OCI-LY7 (cell line): Measurements from ENCODE around the gene BMP3. TPM values are rescaled to one million over a fixed set of nuclear protein-coding genes. Genes with fewer than 3 reads are reported as not detected.
A peak's percentile ranks its signal among the peaks of the same experiment; 100 is the strongest.

Experiments used
- BruUV-seq: library from RNA; stranded (reverse); fragments of 400-500 nt; replicated peaks from 2 replicates; lab custom pipeline; 2021; lab: Mats Ljungman, UMichigan
- CTCF ChIA-PET: fragments of 300-600 bp; sonication (Branson Sonifier 250); formaldehyde crosslinking; loops from one replicate; lab custom pipeline; 2022; ENCODE audit warnings: antibody characterized with exemption; ENCODE audit not compliant: unreplicated experiment; lab: Charles Lee
- POLR2A ChIA-PET: fragments of 300-600 bp; sonication (Branson Sonifier 250); formaldehyde crosslinking; loops from one replicate; lab custom pipeline; 2022; ENCODE audit warnings: antibody characterized with exemption; lab: Charles Lee
- DNase-seq: peaks from one replicate; pipeline ENCODE4 v3.0.0-alpha.2; 2015; ENCODE audit warnings: low spot score
- H2AFZ ChIP-seq: fragments of 200-600 bp; sonication (generic), shearing (Covaris generic); 2 replicates; pipeline ENCODE4 v1.6.1; 2014; ENCODE audit warnings: mild to moderate bottlenecking, antibody characterized with exemption, low read length, moderate library complexity
- H3K27ac ChIP-seq: fragments of 200-600 bp; sonication (generic); 2 replicates; pipeline ENCODE4 v1.5.1; 2014; ENCODE audit warnings: mixed run types, low read depth, mild to moderate bottlenecking, moderate library complexity, low read length, inconsistent platforms; ENCODE audit not compliant: poor library complexity, severe bottlenecking
- H3K36me3 ChIP-seq: fragments of 200-600 bp; sonication (generic); 2 replicates; pipeline ENCODE4 v1.6.1; 2014; ENCODE audit warnings: mild to moderate bottlenecking, antibody characterized with exemption, low read length, moderate library complexity, mixed read lengths; ENCODE audit not compliant: insufficient read depth
- H3K4me1 ChIP-seq: fragments of 200-600 bp; sonication (generic); 2 replicates; pipeline ENCODE4 v1.5.1; 2014; ENCODE audit warnings: mild to moderate bottlenecking, low read length; ENCODE audit not compliant: insufficient read depth, poor library complexity, severe bottlenecking
- H3K4me2 ChIP-seq: fragments of 200-600 bp; sonication (generic); 2 replicates; pipeline ENCODE4 v1.6.1; 2014; ENCODE audit warnings: mild to moderate bottlenecking, low read length
- H3K4me3 ChIP-seq: fragments of 200-600 bp; sonication (generic); 2 replicates; pipeline ENCODE4 v1.5.1; 2014; ENCODE audit warnings: mild to moderate bottlenecking, low read depth, low read length; ENCODE audit not compliant: poor library complexity, severe bottlenecking
- H3K79me2 ChIP-seq: fragments of 200-600 bp; sonication (generic); 2 replicates; pipeline ENCODE4 v1.6.1; 2016; ENCODE audit warnings: low read depth, mild to moderate bottlenecking, low read length, moderate library complexity, mixed read lengths; ENCODE audit not compliant: insufficient read depth
- H3K9me2 ChIP-seq: fragments of 200-600 bp; sonication (generic); 2 replicates; pipeline ENCODE4 v1.6.1; 2016; ENCODE audit warnings: mild to moderate bottlenecking, low read length, mixed read lengths; ENCODE audit not compliant: insufficient read depth
- H3K9me3 ChIP-seq: fragments of 200-600 bp; sonication (generic); 2 replicates; pipeline ENCODE4 v1.6.1; 2014; ENCODE audit warnings: mild to moderate bottlenecking, mixed run types, low read length, mixed read lengths
- H4K20me1 ChIP-seq: fragments of 200-600 bp; sonication (generic); 2 replicates; pipeline ENCODE4 v1.6.1; 2014; ENCODE audit warnings: mild to moderate bottlenecking, antibody characterized with exemption, low read length, moderate library complexity, mixed read lengths; ENCODE audit not compliant: insufficient read depth
- CTCF ChIP-seq: fragments of 200-600 bp; sonication (generic); conservative IDR thresholded peaks from 2 replicates; pipeline ENCODE4 v1.5.1; 2014; ENCODE audit warnings: mild to moderate bottlenecking, antibody characterized with exemption, low read length, moderate library complexity, mixed read lengths
- EZH2phosphoT487 ChIP-seq: fragments of 200-600 bp; sonication (generic); IDR thresholded peaks from 2 replicates; pipeline ENCODE4 v1.6.1; 2018; ENCODE audit warnings: low read depth, borderline replicate concordance, mild to moderate bottlenecking, mixed run types, antibody characterized with exemption, low read length, moderate library complexity, mixed read lengths
- intact Hi-C: fragments of 100-400 bp; cut with micrococcal nuclease; formaldehyde crosslinking; loops from one replicate; pipeline ENCODE4 v1.10.0; 2022; ENCODE audit not compliant: unreplicated experiment
- total RNA-seq, 2 experiments: library from RNA; depleted of rRNA in 1 of 2; stranded (reverse); fragments of >200 nt in 1 of 2; shearing (Covaris generic) in 1 of 2; gene quantifications; 2 replicates each; pipeline ENCODE4 v1.2.3, GENCODE V29; 2014 to 2022

BMP3 gene
- total RNA-seq, 2 experiments from 2014 or later = 45.8 to 55.9 TPM

DNA sequence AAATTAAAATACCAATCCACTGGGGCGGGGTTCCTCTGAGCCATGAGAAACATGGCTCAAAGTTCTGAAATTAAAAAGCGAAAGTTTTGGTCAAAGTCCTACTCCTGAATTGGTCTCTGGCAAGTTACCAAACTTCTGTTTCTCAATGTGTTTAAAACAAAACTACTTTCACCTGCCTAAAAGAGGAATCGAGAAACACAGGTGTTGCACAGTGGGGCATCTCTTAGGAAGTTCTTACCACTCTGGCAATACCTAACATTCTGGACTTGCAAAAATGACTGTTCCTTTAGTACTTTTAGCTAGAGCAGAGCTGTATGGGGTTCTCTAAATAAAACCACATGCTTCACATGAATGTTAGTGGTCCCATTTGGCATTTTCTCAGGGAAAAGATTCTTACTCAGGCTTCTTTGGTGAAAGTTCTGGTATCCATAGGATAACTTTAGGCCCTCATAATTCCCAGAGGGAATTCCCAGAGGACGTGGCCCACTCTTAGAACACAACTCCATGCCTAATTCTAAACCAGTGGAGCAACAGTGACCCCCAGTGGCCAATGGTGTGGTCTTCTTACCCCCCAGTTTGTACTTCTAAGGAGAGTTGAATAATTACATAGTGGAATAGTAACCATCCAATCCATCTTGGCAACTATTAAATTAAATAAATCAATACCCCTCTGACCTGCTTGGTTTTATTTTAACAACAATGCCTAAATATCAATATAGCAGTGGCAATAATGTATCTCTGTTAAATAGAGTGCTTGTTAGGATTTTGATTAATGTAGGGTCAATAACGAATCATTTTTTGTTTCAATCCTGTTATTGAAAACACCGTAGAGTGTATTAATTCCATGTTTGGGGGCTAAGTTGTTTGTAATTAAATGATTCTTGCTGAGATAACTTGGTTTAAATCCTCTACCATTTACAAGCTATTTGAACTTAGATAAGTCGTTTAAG is 21.9 kb downstream of the BMP3 start:
- Histone ChIP-seq H3K27ac (peak overlapping the region; percentile 95), H3K9me3 (peaks cover 20% of the 10 kb centered on the region), H3K4me1 (peaks cover 75% of the 10 kb centered on the region), H3K4me3 (peak overlapping the region; percentile 50), H3K9me2 (no peaks in the 10 kb centered on the region), H3K4me2 (peak overlapping the region; percentile 66), H3K79me2 (peaks cover 93% of the 10 kb centered on the region), H4K20me1 (no peaks in the 10 kb centered on the region), H3K36me3 (peaks cover 83% of the 10 kb centered on the region), H2AFZ (peak overlapping the region; percentile 3; the same call in 1 of the 2 replicates)
- POLR2A ChIA-PET = interaction anchor here (0.6 to 18.7 kb wide), 14 partner anchors 10 to 689 kb away, joined by 3 to 358 read pairs (median 11); partner anchors contain the start of gene BMP3
- TF ChIP-seq EZH2phosphoT487 (no peak), CTCF (peak; percentile 100)
- intact Hi-C loops = loop anchor here (1.0 to 2.0 kb wide), 10 partner anchors 12 to 690 kb away; no protein-coding TSS in a partner anchor
- BruUV-seq = no TSS peak
- CTCF ChIA-PET = interaction anchor here (0.5 to 1.4 kb wide), 5 partner anchors 19 to 690 kb away, joined by 3 to 5 read pairs (median 4); no protein-coding TSS in a partner anchor
- peak; percentile 99 for DNase-seq

DNA sequence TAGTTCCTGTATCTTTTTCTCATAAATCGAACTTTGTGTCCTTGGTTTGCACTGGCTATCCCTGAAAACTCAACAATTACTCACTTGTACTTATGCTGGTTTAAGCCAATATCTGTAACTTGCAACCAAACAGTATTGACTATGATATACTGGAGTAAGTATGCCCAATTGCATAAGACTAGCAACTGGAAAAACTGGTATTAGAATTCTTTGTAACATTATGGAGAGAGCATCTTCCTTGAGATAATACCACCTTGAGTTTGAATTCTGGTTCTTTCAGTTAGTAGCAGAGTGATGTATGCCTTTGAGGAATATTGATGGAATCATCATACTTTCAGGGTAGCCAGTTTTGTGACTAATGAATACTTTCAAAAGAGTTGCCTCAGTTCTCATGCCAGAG is 28.1 kb downstream of the BMP3 start:
- DNase-seq = no peak
- POLR2A ChIA-PET = interaction anchor here (0.8 to 18.7 kb wide), 2 partner anchors 24 to 731 kb away, joined by 3 to 358 read pairs; partner anchors contain the start of gene BMP3
- BruUV-seq = no TSS peak

More for the DNA sequence above, 28.1 kb downstream of the BMP3 start:
- H3K4me1 ChIP-seq = peaks cover 26% of the 10 kb centered on the region
- TF ChIP-seq EZH2phosphoT487 = no peak
- no peak for TF ChIP-seq CTCF
- no peak overlapping the region for H3K27ac ChIP-seq
- intact Hi-C loops = no loop called here
- H2AFZ ChIP-seq = no peak overlapping the region
- H3K9me3 ChIP-seq = peaks cover 23% of the 10 kb centered on the region
- no peak overlapping the region for H3K4me2 ChIP-seq
- H4K20me1 ChIP-seq = no peaks in the 10 kb centered on the region
- H3K4me3 ChIP-seq = no peak overlapping the region
- CTCF ChIA-PET = no interaction called here
- peaks cover 52% of the 10 kb centered on the region for H3K79me2 ChIP-seq
- H3K36me3 ChIP-seq = peaks cover 69% of the 10 kb centered on the region
- H3K9me2 ChIP-seq = no peaks in the 10 kb centered on the region
